ENCODE results near the gene TM7SF3.

The TM7SF3 gene

GRCh38 chr12:26991826-26992225, 22.4 kb downstream of the TM7SF3 start:
- H3K4me3 ChIP-seq (ENCODE audit: low read depth, low read length) = no peak overlapping the region
- TF ChIP-seq CTCF (IDR thresholded peaks at IDR 0.05; ENCODE audit: low read depth, low read length) = no peak

- TF ChIP-seq CTCF (IDR thresholded peaks at IDR 0.05; ENCODE audit: low read depth, low read length) = no peak
- H3K4me3 ChIP-seq (ENCODE audit: low read depth, low read length) = no peak overlapping the region
These were observed 24.3 kb downstream of the TM7SF3 start for GRCh38 chr12:26989873-26990272.

GRCh38 chr12:26988703-26989102, 25.5 kb downstream of the TM7SF3 start:
- TF ChIP-seq CTCF (IDR thresholded peaks at IDR 0.05; ENCODE audit: low read depth, low read length) = no peak

GRCh38 chr12:26987634-26988424, 26.4 kb downstream of the TM7SF3 start:
- no peak overlapping the region for H3K4me3 ChIP-seq (ENCODE audit: low read depth, low read length)
- TF ChIP-seq CTCF (IDR thresholded peaks at IDR 0.05; ENCODE audit: low read depth, low read length) = no peak

More at GRCh38 chr12:26988703-26989102, 25.5 kb downstream of the TM7SF3 start:
- no peak overlapping the region for H3K4me3 ChIP-seq (ENCODE audit: low read depth, low read length)

- no peak overlapping the region for H3K4me3 ChIP-seq (ENCODE audit: low read depth, low read length)
- no peak for TF ChIP-seq CTCF (IDR thresholded peaks at IDR 0.05; ENCODE audit: low read depth, low read length)
These were observed 31.3 kb downstream of the TM7SF3 start for GRCh38 chr12:26982866-26983265.

GRCh38 chr12:26979733-26980132, 34.5 kb downstream of the TM7SF3 start:
- no peak for TF ChIP-seq CTCF (IDR thresholded peaks at IDR 0.05; ENCODE audit: low read depth, low read length)
- no peak overlapping the region for H3K4me3 ChIP-seq (ENCODE audit: low read depth, low read length)

- TF ChIP-seq CTCF (IDR thresholded peaks at IDR 0.05; ENCODE audit: low read depth, low read length) = no peak
- H3K4me3 ChIP-seq (ENCODE audit: low read depth, low read length) = no peak overlapping the region
These were observed 35.4 kb downstream of the TM7SF3 start for GRCh38 chr12:26978801-26979200.
